Mesenteric fat pad (tissue), 1 donor: ENCODE measurements around the gene KIF21B. TPM values are rescaled to one million over a fixed set of nuclear protein-coding genes. Genes with fewer than 3 reads are reported as not detected.
A peak's percentile ranks its signal among the peaks of the same experiment; 100 is the strongest.

ENCODE experiments used
- DNase-seq: peaks from one replicate; pipeline ENCODE4 v3.0.0-alpha.2; 2020; ENCODE audit warnings: low spot score
- total RNA-seq: library from RNA; stranded (reverse); fragmentation: NEBNext Ultra II Directional; extraction: Animal tissue kit (Norgen Biotek cat#: 25700); gene quantifications from one replicate; pipeline ENCODE4 v1.2.1, GENCODE V29; 2021
- donor health status: DM: yes; HTN: yes; CAD: no.

KIF21B gene
- total RNA-seq, 1 donor from 2014 or later = 2.8 TPM

DNA sequence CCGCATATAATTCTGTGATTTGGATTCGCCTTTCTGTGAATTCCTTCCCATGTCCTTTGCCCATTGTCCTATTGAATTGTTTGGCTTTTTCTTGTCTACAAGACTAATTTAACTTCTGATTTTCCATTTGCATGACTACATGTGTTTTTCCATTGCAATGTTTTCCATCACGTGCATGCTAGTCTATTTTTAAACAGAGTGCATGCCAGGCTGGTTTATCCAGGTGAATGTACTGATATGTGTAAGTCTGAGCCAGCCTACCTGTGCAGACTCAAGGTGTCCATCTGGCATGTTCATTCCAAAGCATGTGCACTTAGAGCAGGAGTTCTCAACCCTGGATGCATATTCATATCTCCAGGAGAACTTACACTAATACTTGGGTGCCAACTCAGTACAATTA is 69.1 kb downstream of the KIF21B start:
- DNase-seq = peak; percentile 9

DNA sequence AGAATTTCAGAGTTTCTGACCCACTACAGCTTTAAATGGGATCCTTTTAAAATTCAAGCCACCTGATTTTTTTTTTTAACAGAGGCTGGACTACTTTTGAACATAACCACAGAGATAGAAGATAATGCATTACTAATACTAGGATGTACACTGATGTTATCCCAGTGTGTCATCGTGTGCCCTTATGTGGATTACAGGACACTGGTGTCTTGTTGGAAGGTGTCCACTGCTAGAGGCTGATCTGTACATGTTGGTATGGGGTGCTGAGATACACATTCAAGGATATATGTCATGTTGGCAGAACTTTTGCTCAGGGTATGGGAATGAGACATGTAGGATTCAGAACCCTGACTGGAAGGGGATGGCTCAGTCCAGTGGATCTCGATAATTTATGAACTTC is 72.5 kb downstream of the KIF21B start:
- DNase-seq = no peak

DNA sequence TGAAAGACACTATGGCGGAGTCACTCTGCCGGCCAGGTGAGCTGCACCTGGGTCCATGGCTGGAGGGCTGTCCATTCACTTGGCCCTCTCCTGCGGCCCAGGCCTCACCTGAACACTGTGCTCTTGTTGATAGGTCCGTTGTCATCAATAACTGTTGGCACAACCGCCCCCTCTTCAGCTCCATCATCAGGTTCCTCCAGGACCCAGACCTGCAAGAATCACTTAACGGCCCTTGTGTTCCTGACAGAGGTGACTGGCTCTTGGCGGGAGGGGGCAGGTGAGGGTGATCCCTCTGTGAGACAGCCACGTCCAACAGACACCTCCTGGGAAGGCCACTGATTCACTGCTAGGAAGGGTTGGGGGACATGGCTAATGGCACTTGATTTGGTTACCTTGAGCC is 73.9 kb downstream of the KIF21B start:
- peak; percentile 64 for DNase-seq

DNA sequence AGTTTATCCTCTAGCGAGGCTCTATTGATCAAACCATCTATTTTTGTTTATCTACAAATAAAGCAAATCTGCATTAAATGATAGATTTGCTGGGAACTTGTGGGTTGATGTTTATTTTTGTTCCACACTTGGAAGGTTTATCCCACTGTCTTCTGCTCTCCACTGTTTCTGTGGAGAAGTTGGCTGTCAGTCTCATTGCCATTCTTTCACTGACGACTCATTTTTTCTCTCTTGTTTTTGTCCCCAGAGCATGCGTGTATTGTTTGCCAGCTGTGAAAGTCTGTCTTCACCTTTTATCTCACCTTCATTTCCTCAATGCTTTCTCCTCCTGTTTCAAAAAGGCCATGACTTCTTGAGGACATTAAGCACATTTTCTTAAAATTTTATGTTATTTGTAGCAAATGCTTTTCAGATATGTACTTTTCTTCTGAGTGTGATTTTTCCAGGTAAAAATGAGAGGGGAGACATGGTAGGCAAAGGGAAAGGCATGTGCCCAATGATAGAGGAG is 76.4 kb downstream of the KIF21B start:
- DNase-seq = no peak

DNA sequence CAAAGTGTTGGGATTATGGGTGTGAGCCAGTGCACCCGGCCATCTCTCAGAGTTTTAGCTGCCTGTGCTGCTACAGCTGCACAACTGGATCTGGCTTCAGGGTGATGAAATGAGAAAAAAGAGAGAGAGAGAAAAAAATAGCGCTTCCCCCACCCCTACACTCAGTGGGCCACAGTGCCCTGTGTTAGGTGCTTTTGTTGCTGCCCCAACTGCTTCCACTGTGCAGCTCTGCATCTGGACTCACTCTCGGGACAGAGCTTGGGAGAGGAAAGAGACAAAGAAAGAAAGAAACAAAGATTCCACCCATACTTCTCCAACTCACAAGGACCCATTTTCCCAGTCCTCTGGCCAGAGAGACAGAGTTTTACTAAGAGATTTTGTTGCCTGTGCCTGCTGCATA is 78.4 kb downstream of the KIF21B start:
- peak; percentile 37 for DNase-seq

DNA sequence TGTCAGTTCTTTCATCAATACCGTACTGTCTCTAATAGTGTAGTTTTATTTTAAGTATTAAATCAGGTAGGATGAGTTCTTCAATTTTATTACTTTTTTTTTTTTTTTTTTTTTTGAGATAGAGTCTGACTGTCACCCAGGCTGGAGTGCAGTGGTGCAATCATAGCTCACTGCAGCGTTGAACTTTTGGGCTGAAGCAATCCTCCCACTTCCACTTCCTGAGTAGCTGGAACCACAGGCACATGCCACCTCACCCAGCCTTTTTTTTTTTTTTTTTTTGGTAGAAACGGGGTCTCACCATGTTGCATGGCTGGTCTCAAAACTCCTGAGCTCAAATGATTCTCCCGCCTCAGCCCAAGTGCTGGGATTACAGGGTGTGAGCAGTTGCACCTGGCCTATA is 84.6 kb downstream of the KIF21B start:
- peak; percentile 2 for DNase-seq

DNA sequence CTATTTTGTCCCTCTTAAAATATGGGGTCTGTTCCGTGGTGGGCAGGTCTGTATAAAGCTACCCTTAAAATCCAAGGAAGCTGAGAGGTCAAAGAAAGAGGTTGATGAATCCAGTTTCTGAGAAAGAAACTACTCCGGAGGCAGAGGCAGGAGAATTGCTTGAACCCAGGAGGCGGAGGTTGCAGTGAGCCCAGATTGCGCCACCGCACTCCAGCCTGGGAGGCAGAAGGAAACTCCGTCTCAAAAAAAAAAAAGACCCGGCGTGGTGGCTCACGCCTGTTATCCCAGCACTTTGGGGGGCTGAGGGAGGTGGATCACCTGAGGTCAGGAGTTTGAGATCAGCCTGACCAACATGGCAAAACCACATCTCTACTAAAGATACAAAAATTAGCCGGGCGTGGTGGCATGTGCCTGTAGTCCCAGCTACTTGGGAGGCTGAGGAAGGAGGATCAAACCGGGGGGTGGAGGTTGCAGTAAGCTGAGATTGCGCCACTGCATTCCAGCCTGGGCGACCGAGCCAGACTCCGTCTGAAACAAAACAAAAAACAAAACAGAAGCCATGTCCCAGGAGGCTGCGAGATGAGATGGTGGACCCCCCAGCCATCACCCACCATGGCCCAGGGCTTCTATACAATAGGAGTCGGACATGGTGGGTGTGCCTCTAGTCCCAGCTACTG is 88.1 kb downstream of the KIF21B start:
- peak; percentile 24 for DNase-seq

DNA sequence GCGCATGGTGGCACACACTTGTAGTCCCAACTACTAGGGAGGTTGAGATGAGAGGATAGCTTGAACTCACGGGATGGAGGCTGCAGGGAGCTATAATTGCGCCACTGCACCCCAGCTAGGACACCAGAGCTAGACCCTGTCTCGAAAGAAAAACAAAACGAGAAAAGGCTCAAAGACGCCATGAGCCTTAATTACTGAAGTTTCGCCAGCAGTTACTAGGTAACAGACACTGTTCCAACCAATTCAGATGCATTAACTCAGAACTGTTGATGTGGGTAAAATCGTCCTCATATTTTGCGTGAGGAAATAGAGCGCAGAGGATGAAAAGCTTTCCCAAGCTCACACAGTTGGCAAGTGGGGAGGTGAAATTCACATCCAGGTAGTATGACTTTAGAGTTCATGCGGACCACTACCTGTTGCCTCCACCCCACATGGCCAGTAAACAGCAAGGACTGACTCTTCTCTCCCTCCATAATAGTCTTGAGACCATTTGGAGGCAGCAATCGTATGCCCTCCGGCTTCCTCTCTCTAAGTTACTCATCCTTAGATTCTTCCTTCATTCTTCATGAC is 88.8 kb downstream of the KIF21B start:
- peak; percentile 39 for DNase-seq

DNA sequence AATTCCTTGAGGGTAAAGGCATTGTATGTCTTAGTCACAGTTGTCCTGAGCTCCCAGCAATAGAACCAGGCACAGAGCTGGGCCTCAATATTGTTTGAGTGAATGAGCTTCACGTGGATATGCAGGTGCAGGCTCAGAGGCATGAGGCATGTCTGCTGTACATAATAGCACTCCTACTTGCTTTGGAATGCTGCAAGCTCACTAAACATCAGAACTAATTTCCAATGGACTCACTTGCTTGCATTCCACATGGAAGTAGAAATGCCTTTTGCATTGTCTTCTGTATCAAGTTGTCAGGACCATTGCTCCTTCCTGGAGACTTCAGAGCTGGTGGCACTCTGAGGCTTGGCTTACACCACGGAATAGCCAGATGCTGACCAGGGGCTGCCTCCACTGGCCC is 91.7 kb downstream of the KIF21B start:
- DNase-seq = no peak

DNA sequence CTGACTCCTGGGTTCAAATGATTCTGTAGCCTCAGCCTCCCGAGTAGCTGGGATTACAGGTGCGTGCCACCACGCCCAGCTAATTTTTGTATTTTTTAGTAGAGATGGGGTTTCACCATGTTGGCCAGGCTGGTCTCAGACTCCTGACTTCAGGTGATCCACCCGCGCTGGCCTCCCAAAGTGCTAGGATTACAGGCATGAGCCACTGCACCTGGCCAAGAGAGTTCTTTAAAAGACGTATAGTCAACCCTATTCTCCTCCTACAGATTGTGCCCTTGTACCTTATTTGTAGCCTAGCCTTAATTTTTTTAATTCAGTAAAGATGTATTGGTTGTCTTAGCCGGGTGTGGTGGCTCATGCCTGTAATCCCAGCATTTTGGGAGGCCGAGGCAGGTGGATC is 93.2 kb downstream of the KIF21B start:
- DNase-seq = peak; percentile 86

DNA sequence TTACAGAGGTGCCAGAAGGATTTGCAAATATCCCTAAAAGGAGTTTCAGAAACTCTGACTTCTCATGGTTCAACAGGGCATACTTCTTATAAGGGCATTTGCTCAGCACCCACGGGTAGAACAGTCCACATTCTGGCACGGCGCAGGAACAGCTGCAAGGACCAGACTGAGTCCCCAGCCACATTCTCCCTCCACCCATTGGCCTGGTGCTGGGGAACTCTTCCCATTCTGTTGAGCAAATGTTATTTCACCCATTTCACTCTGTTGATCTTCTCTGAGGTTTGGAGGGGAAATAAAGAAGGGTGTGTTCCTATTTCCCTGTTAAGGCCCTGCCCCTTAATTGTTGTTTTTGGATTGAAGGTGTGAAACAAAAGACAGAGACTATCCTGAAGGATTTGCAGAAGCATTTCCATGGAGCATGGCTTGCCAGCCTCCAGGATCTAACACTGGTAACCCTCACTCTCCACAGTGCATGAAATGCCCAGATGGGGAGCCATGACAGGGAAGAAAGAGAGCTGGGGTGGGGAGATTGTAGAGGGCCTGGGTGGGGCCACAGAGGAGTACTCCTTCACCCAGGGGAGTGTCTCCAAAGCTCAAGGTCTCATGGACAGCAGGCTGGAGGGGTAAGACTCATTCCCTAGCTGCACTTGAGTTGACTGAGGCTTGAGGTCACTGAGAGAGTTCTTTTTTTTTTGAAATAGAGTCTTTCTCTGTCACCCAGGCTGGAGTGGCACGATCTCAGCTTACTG is 93.8 kb downstream of the KIF21B start:
- peak; percentile 11 for DNase-seq

DNA sequence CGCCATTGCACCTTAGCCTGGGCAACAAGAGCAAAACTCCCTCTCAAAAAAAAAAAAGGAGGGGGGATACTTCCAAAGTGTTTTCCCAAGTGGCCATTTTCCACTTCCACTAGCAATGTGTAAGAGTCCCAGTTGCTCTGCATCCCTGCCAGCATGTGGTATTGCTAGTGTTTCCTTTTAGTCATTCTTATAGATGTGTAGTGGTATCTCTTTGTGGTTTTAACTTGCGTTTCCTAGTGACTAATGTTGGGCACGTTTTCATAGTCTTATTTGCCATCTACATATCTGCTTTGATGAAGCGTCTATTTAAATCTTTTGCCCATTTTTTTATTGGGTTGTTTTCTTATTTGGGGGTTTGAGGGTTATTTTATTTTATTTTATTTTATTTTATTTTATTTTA is 97.7 kb downstream of the KIF21B start:
- no peak for DNase-seq

DNA sequence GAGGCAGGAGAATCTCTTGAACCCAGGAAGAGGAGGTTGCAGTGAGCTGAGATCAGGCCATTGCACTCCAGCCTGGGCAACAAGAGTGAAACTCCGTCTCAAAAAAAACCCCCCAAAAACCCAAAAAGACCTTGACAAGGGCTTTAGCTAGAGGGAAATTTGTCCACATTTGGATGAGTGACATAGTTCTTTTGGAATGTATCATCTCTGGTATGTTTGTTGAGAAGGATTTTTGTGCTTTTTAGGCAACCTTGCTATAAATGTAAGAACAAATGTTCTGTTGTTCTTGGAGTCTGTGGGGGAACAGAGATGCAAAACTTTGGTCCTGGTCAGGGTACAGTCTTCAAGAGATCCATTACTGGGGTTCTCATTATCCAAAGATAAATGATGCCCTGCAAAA is 99.9 kb downstream of the KIF21B start:
- no peak for DNase-seq

DNA sequence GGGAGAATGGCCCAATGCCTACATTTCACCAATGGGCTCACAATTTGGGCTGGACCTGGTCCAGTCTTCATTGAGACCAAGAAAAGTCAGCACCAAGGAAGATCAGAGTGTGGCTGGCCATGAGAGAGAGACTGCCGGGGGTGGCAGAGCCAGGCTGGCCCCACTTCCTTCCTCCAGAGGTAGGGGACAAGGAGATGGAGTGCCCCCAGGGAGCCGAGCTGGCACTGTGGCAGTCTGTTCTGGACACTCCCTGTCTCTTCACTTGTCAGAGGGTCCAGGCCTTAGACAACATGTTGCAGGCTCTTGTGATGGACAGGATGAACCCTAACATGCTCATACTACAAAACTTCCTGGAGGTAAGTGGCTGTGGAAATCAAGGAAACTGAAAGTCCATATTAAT is 101.1 kb downstream of the KIF21B start:
- peak; percentile 30 for DNase-seq

DNA sequence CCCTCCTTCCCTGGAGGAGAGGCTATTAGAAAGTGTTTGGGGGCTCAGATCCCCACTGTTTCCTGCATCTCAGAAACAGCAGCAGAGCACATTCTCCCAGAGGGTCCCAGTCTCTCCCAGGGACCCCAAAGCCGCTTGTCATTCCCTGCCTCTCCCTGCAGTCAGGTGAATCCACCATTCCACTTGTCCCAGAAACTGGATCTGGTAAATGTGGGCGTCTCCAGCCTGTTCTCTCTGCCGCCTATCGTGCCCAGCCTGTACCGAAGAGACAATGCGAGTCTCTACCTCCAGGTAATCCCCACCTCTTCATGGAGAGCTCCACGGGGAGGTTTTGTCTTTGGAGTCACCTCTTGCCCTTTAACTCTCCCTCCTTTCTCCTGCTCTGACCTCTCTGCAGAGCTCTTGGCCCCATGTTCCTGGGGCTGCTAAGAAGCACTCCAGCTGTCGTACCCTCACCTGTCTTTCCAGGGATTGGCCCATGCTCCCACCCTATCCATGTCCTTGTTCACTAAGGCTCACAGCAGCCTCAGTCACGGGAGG is 101.9 kb downstream of the KIF21B start:
- DNase-seq = peak; percentile 73

Other genes with a start within 250 kb of the KIF21B start
- not detected for gene GPR25, start 150.7 kb downstream of the KIF21B start, total RNA-seq
- gene INAVA, start 128.8 kb downstream of the KIF21B start, total RNA-seq = 0.16 TPM
- not detected for gene CACNA1S, start 88.7 kb upstream of the KIF21B start, total RNA-seq
- not detected for gene ASCL5, start 103.5 kb upstream of the KIF21B start, total RNA-seq
- 29.2 TPM for gene TMEM9, start 130.8 kb upstream of the KIF21B start, total RNA-seq
- not detected for gene IGFN1, start 167.1 kb upstream of the KIF21B start, total RNA-seq